Effector CD4-positive, alpha-beta T cell (primary cell): ENCODE measurements around the gene TRIM9.
"Not testable (repeated sequence)": the region's sequence is repeated elsewhere in the genome, so short reads cannot be mapped to it uniquely, and the experiment has no call there.

Source experiments
- DNase-seq: peaks from one replicate; pipeline ENCODE4 v3.0.0-alpha.2; 2020

The TRIM9 gene

DNA sequence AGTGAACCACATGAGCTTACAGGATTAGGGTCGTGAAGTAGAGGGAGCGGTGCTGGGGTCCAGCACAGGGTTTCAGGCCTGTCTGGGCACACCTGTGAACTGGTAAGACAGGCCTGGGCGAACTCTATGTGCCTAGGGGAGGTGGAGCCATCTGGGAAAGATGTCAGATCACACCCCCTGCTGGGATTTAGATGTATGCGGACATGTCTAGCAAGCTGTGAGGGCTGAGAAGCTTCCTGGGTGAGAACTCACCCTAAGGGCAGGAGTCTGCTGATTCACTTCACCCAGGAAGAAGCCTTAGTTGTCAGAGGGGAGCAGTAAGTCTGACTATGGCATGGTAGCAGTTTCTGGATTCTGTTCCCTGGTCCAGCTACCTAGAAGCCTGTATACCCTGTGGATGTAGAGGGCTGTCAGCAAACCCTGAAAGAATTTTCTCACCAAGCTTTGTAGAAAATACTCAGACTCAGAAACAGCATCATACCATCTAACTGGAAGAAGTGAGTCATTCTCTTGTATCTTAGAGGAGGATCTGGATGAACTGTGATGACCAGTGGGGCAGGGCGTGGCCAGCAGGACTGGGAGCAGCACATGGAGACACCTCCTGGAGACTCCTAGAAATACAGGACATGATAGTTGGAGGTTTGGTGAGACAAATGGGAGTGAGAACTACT lies 139.4 kb downstream of the TRIM9 start:
- DNase-seq, result no peak

DNA sequence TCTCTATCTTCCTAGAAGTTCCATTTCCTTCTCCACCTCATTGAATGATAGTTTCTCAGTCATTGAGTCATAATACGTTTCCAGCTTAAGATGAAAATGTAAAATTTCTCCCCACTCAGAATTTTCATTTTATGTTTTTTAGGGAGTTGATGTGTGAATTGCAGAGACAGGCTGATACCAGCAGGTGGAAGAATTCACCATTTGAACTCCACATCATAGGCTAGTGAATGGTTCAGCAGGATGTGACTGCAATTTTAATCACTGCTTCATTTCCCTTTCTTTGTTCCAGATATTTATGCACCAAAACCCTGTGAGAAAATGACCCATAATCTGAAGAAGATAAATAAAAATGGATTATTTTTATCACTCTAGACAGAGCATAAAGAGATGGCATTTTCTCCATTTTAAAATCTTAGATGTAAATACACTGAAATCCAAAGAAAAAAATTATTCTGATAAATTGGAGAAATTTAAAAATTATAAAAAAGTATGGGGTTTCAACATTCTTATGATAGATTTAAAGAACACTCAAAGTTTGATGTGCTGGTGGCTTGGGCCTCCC lies 140.0 kb downstream of the TRIM9 start:
- DNase-seq, result no peak

DNA sequence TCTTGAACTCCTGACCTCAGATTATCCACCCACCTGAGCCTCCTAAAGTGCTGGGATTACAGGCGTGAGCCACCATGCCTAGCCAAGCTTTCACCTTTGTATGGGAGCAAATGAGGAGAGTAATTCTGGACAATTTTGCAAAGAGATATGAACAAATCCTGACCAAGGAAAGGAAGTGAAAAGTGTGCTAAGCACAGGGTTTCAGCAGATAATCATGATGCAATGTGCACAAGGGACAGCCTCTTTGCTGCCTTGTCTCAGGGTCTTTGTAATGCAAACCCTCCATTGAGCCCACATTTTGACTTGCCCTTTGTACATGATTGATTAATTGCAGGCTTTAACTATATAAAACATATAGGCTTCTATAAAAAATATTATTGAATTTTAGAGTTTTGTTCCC lies 141.4 kb downstream of the TRIM9 start:
- DNase-seq, result no peak

DNA sequence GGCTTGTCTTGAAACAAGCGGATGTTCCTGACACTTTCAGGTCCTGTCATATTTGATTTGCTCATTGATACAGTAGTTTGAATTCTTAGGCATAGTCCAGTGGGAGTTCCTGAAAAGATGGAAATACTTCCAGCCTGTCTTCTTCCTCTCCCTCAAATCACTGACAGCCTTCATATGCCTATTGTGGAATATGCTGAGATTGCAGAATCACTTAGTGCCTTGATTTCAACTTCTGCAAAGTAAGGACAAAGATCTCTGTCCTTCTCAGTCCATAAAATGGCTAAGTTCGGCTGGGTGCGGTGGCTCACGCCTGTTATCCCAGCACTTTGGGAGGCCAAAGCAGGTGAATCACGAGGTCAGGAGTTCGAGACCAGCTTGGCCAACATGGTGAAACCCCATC lies 143.9 kb downstream of the TRIM9 start:
- DNase-seq, result no peak

DNA sequence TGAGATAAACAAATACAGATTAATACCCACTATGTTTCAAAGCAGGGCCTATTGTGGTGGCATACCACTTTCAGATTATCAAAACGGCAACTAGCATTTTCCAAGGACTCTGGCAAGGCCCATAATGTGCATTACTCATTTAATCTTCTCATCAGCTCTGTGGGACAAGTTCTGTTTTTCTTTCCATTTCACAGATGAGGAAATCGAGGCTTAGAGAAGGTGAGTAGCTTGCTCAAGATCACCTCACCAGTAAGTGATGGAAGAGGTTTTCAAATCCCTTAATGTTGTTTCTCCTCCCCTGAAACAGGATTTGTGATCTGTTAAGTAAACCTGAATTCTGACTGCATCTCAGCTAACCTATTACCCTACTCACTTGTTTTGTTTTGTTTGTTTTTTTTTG lies 146.7 kb downstream of the TRIM9 start:
- no peak for DNase-seq

DNA sequence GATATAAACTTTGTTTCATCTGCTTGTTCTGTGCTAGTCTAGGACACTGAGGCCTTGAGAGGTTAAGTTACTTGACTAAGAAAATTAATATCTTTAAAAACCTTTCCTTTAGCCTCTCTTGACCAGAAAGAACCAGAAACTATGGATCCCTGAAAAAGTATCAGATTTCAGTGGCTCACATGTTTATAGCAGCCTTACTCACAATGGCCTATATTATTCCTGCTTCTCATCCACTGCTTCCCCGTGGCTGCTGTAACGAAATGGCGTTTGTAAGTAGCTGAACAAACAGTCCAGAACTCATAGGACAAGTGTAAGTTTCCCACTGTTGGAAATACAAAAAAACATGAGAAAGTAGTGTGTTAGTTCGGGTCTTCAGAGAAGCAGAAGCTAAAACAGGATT lies 147.5 kb downstream of the TRIM9 start:
- DNase-seq, result no peak

DNA sequence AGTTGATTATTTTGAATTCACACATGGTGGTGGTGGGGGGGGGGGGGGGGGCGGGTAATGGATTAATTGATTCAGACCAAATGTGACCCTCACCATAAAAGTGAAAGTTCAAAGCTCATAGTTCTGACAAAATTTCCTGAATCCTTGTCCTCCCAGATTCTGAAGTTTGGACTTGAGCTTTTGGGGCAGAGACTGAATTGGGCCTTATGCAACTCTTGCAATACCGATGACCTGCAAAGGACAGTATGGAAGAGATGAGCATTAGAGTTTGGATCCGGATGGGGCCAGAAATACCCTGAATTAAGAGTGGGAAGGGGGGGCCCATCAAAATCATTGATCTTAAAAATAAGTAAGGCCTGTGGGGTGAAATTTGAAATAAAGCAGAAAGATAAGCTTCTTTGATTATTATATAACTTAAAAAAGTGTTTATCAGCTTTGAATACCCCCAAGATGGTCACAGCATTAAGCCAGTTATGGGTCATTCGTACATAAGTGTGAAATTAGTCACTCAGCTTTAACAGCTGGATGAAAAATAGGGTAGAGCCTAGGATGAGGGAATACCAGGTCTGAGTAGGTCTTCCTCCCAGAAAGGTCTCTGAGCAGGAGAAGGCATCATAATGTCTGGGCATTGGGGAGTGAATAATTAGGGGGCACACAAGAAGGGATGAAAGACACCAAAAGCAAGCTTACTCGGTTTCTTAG lies 148.5 kb downstream of the TRIM9 start:
- no peak for DNase-seq

DNA sequence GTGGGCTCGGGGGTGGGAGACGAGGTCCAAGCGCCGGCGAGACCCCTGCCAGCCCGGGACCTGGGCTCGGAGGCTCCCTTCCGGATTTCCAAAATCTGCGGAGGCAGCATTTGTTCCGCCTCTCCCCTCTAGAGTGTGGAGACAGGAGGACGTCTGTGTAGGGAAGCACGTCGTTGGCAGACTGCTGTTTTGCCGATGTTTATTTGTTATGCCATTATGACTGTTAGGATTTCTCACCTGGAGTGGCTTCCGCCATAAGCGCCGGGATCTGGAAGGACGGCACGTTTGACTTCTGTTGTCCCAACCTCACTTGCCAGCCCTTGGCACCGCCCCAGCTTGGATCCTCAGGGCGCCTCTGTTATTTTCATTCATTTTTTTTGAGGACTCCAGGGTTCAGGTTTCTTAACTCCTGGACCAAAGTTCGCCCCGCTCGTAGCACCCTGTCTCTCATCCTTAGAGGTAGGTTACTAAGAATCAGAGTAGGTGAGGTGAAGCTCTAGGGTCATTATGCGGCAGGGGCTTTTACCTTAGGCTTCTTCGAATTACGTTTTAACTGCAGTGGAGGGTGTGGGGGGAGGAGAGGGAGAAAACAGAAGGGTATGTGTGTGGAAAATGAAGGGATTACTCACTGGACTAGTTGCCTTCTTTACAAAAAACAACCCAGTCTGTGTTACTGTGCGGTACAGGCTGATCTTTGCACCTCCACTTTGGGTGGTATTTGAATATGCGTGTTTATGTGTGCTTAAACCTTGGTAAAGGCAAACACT lies 150.1 kb downstream of the TRIM9 start:
- DNase-seq, result no peak

DNA sequence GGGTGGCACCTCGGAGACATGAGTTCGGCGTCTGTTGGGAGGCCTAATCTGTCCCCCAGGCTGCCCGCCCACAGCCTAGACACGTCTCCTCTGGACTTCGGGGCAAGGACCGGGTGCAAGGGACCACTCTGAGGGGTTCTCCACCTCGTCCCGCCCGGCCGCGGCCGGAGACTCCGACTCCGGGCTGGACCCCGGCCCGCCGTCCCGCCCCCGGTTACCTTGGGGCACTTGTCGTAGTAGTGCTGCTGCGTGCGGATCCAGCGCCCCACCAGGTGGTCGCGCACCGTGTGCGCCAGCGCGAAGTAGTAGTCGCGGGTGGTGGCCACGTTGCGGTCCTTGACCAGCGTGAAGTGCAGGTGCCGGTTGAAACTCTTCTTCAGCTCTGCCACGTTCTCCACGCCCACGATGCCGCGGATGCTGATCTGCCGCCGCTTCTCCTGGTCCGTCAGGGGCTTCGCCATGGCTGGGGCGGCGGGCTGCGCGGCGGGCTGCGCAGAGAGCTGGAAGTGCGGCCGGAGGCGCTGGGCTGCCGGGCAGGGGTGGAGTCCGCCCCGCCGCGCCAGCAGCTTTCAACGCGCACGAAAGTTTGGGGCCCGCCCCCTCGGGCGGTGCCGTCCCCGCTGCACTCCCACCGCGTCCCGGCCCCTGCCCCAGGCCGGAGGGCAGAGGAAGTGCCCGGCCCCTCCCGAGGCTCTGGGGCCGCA lies 150.8 kb downstream of the TRIM9 start, which contains the start of gene PYGL:
Gene PYGL, minus strand, starts transcription at position 541 of the 704 bp plus-strand sequence. Its CDS starts 80 bp downstream, at position 461.
- DNase-seq, result no peak

DNA sequence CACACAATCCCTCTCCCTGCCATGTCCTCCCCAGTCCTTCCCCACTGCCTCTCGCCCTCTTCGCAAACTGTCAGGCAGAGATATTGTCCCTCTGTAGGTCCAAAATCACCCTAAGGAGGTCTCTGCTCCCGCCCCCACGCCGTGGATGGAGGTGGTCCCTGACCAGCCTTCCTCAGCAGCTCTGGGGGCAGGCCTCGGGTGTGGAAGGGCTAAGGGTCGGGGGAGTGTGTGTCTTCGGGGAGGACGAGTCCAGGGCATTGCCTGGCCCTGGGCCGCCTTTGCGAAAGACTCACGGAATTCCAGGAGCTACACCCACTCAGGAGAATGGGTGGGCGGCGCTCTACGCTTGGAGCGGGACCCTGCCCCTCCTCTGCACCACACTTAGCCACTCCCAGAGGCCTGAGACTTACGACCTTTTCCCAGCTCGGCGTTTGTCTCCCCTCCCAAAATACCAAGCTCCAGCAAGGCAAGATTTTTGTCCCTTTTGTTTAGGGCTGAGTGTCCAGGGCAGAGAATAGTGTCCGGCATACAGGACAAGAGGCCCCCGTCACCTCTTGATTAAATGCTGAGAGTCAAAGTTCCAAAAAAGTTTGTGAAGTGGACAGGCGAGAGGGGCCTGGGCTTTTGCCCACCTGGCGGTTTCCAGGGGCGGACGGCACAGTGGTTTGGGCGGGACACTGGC lies 151.5 kb downstream of the TRIM9 start:
- no peak for DNase-seq

DNA sequence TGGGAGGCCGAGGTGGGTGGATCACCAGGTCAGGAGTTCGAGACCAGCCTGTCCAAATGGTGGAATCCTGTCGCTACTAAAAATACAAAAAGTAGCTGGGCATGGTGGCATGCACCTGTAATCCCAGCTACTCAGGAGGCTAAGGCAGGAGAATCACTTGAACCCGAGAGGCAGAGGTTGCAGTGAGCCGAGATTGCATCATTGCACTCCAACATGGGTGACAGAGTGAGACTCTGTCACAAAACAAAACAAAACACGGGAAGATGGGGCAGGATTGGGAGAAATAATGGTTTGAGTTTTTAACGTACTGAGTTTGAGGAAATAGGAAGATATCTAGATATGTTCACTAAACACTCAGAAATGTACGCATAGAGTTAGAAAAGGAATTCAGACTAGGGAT lies 153.3 kb downstream of the TRIM9 start:
- not testable (repeated sequence) for DNase-seq

DNA sequence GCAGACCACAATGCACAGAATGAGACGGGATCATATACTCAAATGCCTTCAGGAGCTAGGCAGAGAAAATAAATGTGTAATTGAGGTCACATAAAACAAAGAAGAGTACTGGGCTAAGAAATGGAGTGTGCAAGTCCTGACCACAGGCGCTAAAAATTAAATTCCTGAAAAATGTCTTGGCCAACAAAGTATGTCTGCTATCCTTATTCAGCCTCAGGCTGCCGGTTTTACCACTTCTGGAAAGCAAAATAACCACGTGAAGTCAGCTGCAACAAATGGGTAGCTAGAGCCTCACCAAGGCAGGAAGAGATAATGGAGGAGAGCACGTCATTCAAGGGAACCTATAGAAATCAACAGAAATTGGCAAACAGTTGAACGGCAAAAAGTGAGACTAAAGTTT lies 153.8 kb downstream of the TRIM9 start:
- DNase-seq, result no peak

DNA sequence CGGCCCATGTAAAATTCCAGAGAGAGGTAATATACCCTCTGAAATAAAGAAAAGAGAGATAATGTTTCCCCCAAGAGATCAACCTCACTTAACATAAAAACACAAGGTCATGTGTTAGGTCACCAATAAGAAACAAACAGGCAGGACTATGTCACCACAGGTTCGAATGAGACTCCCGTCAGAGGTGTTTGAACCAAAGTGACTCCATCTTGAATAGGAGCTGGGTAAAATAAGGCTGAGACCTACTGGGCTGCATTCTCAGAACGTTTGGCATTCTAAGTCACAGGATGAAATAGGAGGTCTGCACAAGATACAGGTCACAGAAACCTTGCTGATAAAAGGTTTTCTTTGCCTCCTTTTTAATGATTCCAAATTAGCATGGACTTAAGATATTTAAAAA lies 157.1 kb downstream of the TRIM9 start:
- no peak for DNase-seq

DNA sequence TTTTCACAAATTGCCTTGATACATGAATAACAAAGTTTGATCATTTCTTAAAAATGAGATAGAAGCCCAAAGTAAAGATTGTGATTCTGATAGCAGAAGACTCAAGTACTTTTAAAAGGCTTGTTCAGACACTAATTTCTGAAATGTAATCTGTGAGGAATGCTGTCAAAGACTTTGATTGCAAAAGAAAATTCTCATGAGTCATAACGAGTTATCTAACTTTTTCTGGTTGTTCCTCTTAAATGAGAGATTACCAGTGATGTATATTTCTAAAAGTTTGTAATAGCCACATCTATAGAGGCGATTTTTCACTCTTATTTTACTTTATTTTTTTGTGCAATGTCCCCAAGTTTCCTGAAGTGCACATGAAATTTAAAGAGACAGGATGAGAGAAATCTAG lies 157.6 kb downstream of the TRIM9 start:
- no peak for DNase-seq

DNA sequence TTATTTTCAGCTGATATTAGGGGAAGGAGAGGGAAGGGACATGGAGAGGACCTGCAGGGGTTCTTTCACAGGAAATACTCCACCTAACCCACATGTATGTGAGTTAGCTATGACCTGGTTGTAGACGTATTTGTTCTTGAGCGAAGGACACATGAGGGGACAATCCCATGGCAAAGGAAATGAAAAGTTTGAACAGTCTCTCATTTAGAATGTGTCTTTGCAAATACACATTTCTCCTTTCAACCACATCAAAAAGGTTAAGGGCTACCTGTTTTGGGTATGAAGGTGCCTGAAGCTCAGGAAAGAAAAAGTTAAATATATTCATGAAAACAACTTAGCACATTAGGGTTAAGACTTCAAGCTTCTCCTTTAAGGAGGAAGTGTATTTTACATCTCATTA lies 158.0 kb downstream of the TRIM9 start:
- DNase-seq, result no peak

DNA sequence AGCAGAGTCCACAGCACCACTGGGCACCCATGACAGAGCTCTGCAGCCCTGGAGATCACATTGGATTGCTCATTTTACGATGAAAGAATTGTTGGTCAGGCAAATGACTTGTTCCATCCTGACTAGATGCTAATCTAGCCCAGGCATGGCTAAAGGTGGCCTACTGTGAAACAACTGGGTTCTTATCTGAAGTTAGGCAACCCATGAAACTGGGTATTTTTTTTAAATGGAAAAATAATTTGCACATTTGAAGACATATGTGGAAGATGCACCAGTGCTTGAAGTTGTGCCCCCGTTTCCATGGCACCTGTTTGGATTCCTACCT lies 158.9 kb downstream of the TRIM9 start:
- DNase-seq, result no peak

DNA sequence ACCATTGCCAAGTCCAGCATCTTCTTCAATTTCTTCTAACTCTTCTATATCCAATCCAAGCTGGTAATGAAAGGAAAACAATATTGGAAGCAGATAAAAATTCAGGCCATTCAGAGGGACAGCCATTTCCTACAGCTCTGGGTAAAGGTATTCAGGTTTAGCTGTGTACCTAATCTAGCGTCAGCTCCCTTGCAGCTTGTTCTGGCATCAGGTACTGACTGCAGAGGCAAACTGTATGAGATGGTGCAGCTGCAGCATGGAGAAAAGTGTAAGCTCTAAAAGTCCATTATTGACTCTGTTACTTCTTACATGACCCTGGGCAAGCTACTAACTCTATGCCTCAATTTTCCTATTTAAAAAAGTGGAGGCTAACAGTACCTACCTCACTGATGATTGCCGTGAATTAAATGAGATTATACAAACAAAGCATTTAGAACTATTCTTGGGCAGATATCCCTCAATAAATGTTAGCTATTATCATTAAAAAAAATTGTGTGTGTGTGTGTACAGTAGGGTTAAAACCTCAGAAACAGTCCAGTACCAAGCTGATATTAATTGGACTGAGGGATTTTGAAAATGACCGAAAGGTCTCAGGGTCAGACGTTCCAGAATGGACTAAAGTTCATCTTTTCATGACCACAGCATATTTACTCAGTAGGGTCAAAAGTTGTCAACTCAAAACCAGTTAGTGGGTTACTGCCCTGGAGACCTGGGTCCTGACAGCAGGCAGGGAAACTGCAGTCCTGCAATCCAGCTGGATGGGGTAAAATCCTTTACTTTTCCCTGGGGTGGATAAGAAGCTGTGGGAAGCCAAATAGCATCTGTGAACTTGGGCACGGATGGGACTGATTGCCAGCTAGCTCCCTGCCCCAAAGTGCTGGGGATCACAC lies 159.5 kb downstream of the TRIM9 start:
- no peak for DNase-seq

DNA sequence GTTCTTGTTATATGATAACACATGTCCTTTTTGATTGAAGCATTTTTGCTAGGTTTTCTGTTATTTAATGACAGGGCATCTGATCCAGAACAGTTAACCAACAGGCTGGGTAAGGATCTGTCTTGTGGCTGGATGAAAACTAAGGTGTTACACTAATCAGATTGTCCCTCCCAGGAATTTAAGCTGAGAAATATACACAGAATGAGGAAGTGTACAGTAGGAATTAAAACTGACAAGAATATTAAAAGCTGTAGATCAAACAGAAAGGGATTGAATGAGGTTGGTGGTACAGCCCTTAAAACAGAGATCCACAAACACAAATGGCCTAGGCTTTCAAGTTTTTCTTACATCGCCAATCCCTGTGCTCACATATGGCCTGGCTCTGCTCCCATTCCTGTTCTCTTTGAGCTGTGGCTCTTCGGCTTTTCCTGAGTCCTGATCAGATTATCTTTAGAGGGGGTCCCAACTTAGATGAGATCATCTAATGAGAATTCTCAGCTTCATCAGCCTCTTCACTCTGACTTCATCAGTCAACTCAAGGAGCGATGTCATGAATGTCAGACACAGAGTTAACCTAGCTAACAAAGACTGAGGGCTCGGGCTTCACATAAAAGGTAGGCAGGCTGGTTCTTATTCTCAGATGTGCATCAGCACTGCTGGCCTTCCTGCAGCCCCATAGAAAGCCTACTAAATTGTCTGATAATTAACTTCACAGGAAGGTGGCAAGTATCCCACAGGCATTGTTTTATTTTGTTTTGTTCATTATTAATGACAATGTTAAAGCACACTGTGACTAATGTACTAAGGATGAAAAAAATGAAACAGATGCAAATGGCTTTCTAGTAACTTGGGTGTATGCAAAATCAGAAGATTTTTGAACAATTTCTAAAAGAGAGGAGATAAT lies 162.1 kb downstream of the TRIM9 start:
- no peak for DNase-seq

DNA sequence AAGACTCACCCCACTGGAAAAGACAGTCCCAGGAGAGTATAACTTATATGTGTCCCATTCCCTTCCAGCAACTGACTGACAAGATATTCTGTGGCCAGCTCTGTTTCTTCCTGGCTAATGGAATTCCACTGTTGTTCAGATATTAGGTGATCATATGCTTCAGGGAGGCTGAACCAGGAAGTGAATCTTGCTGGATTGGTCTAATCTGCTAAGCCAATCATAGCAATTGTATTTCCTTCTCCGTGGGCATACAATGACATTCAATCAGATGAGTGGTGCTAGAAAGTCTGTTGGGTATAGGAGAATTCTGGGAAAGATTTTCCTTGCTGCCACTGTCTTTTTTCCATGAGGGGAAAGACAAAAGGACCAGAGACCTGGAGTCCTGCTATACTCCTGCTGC lies 162.7 kb downstream of the TRIM9 start:
- DNase-seq, result no peak

DNA sequence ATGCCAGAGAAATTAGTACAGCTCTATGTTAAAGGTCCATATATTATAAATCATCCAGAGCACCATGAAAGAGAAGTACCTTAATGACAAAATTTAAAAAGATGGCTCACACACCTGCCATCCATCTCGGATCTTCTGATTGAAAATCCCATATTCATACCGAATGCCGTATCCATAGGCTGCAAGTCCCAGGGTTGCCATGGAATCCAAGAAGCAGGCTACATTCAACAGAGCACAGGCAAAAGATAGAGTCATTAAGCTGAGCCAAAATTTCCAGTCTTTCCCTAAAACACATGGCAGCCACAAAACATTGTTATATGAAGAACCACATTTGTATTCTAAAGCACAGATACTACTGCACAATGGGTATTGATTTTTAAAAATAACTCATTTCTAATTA lies 163.3 kb downstream of the TRIM9 start:
- DNase-seq, result no peak
